ENCODE data around the gene ERMN.

The ERMN gene

DNA sequence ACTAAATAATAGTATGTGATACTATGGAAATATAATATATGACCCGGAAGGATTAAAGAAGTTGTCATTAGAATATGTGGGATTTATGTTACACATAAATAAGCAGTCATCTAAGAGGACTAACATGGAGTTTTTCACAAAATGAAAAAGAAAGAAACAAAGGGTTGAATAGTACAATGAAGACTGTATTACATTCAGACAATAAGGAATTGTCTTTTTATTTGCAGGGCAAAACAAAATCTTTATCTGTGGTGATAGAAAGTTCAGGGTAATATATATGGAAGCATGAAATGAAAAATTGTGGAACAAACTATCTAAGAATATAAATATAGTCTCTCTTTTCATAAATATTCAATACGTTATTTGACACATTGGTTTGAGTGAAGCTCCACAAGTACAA lies 5.8 kb downstream of the ERMN start:
- Mint-ChIP-seq H3K27ac (no peak overlapping the region), H3K36me3 (ENCODE audit: low read depth) (peaks cover 9% of the 10 kb centered on the region), H3K4me1 (ENCODE audit: low read depth) (peaks cover 16% of the 10 kb centered on the region), H3K27me3 (no peaks in the 10 kb centered on the region), H3K9me3 (no peaks in the 10 kb centered on the region), H3K4me3 (no peak overlapping the region)
- DNase-seq = no peak

DNA sequence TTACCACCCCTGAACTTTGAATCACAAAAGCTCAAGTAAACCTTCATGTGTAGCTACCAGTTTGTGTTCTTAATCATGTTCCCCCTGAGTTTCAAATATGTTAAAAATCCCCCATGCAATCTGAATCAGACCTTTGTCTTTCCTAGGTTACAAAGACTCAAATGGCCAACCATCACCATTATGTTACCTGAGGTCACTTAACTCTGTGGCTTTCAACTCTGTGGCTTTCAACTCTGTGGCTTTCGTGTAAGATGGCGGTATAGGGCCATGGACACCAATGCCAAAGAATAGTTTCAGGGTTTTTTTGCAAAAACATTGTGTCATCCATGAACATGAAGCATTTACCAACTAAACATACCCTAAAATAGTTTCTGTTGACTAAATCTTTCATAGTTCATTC lies 6.7 kb downstream of the ERMN start:
- Mint-ChIP-seq H3K9me3 (no peaks in the 10 kb centered on the region), H3K27me3 (no peaks in the 10 kb centered on the region), H3K4me3 (no peak overlapping the region), H3K27ac (no peak overlapping the region), H3K4me1 (ENCODE audit: low read depth) (peaks cover 19% of the 10 kb centered on the region), H3K36me3 (ENCODE audit: low read depth) (peaks cover 9% of the 10 kb centered on the region)
- DNase-seq = no peak

DNA sequence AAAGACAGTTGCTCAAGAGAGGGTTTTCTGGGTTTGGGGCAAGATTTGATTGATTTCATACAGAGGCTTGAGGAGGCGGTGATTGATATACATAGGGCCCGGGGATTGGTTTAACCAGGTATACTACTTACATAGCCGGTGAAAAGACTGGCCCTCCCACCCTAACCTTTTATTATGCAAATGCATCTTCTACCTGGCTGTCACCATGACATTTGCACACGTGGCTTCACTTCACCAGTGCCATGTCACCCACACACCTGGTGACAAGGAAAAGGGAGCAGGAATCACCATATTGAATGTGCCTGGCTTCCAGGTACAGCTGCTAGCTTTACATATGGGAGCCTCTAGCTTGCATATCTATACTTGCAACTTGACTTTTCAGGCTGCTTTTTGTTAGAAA lies 9.7 kb downstream of the ERMN start:
- Mint-ChIP-seq H3K27ac (no peak overlapping the region), H3K27me3 (no peaks in the 10 kb centered on the region), H3K36me3 (ENCODE audit: low read depth) (peaks cover 1% of the 10 kb centered on the region), H3K4me3 (no peak overlapping the region), H3K4me1 (ENCODE audit: low read depth) (peaks cover 37% of the 10 kb centered on the region), H3K9me3 (no peaks in the 10 kb centered on the region)
- DNase-seq = no peak

DNA sequence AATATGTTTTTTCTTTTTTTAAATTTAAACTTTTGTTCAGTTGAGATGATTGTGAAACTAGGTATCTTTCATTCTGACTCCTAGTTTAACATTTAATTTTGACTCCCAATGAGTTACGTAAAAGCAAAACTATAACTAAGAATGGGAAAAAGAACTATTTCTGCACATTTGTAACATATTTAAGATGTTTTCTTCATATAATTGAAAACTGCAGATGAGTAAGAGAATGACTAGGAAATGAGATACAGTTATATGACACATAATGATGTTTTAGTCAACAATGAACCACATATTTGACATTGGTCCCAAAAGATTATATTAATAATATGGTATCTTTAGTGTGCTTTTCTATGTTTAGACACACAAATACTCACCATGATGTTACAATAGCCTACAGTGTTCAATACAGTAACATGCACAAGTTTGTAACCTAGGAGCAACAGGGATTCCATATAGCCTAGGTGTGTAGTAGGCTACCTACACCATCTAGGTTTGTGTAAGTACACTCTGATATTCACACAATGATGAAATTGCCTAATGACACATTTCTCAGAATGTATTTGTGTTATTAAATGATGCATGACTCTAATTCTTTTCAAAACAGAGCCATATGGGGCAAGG lies 12.6 kb downstream of the ERMN start:
- Mint-ChIP-seq H3K27me3 (peaks cover 2% of the 10 kb centered on the region), H3K4me3 (no peak overlapping the region), H3K27ac (peak overlapping the region; percentile 44), H3K36me3 (ENCODE audit: low read depth) (no peaks in the 10 kb centered on the region), H3K9me3 (no peaks in the 10 kb centered on the region), H3K4me1 (ENCODE audit: low read depth) (peaks cover 41% of the 10 kb centered on the region)
- DNase-seq = no peak

DNA sequence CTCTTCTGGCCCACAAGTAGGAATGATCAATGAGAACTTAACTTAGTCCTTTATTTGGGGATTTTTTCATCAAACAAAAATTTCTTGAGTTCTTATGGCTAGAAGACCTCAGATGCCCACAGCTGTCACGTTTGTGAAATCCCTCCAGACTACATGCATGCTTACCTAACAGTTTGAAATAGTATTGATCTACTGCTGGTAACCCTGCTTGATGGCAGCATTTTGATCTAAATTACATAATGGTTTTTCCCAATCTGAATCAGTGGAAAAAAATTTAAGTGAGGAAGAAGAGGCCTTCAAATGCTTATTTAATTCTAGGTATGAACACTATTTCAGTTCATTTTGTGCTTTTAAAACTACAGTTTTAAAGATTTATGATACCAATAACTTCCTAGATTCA lies 13.9 kb downstream of the ERMN start:
- Mint-ChIP-seq H3K9me3 (no peaks in the 10 kb centered on the region), H3K4me1 (ENCODE audit: low read depth) (peaks cover 54% of the 10 kb centered on the region), H3K27ac (no peak overlapping the region), H3K27me3 (peaks cover 2% of the 10 kb centered on the region), H3K4me3 (no peak overlapping the region), H3K36me3 (ENCODE audit: low read depth) (no peaks in the 10 kb centered on the region)
- no peak for DNase-seq

DNA sequence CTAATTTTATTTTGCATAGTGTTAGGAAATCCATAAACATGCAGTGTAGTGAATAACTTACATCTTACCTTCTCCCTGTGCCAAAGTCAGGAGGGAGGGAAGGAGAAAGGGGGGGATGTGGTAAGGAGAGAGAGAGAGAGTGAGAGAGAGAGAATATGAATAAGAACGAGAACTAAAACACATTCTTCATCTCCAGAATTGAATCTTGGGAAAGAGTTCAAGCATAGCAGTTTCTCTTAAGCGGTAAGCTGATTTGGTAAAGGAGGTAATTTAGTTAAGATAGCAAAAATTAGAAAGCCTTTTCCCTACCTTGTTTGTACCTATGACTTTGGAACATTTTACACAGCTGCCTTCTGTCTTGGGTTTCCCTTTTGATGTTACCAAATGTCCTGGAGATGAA lies 15.7 kb downstream of the ERMN start:
- Mint-ChIP-seq H3K4me3 (no peak overlapping the region), H3K27me3 (peaks cover 2% of the 10 kb centered on the region), H3K27ac (no peak overlapping the region), H3K4me1 (ENCODE audit: low read depth) (peaks cover 56% of the 10 kb centered on the region), H3K36me3 (ENCODE audit: low read depth) (no peaks in the 10 kb centered on the region), H3K9me3 (no peaks in the 10 kb centered on the region)
- no peak for DNase-seq

DNA sequence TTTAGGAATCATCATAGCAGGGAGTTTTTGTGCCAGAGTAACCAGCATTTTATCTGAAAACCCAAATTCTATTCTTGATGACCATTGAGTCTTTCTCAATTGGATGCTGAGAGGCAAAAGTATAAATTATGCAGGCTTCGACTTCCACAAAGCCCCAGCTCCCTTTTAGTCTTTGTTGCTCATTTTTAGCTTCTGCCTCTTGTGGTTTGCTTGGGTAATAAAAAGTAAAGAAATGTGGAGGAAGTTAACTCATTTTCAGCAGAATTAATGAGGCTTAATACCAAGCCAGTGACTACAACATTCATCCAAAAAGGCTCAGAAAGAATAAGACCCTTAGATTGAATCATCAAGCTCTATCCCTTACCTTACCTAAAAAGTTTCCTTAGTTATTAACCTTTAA lies 18.6 kb downstream of the ERMN start:
- peaks cover 2% of the 10 kb centered on the region for H3K27me3 Mint-ChIP-seq
- no peak overlapping the region for H3K4me3 Mint-ChIP-seq
- DNase-seq = no peak
- no peak overlapping the region for H3K27ac Mint-ChIP-seq
- no peaks in the 10 kb centered on the region for H3K36me3 Mint-ChIP-seq (ENCODE audit: low read depth)
- peaks cover 45% of the 10 kb centered on the region for H3K4me1 Mint-ChIP-seq (ENCODE audit: low read depth)
- H3K9me3 Mint-ChIP-seq = no peaks in the 10 kb centered on the region

DNA sequence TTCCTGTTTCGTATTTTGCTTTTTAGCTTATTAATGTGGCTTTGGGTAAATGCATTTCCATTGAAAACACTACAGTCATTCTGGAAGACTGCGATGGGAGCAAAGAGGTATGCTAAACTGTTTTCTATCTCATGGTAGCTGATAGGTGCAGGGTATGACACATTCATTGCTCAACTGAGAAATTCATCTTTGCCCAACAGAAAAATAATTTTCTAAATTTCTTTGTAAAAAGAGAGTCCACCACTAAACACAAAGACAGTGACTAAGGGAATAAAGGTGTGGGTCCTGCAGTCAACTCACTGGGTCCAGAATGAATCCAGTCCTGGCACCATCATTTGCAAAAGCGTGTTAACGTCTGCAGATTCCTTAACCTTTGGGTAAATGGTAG lies 19.9 kb downstream of the ERMN start:
- Mint-ChIP-seq H3K27ac (no peak overlapping the region), H3K4me3 (no peak overlapping the region)
- DNase-seq = no peak

DNA sequence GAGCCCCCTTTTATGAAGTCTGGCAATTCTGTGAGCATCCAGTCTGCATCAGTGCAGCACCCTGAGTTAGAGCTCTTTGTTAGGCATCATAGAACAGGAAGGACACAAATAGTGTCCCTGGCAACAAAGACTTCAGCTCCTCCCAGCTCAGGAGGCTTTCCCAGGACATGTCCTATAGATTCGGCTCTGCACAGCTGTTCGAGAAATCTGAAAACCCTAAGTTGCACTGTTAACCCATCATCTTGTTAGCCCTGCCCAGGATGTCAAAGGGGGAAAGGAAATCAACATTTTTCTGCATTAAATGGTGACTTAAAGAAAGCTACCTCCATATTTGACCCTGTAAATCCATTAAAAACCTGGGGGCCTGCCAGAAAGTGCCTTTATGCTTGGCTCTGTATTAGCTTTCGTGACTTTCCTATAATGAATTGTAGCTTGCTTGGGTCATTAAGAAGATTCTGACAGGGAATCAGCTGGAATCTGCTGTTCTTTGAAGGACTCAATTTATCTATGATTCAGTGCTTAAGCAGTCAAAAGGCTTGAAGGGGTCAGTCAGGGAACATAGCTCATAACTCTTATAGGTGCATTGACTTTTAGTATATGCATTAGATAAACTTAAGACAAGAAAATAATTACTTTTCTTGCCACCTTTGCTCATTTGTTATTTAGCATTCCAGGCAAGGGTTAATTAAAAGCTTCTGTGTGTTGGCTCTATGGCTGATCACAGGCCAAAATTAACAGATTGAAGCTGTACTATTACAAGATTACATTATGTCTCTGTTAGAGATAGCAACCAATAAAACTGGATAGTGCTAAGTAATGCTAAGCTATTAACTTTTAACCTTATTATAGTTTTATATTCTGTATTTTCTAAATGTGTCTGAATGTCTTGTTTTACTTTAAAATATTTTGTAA lies 20.6 kb downstream of the ERMN start:
- DNase-seq = no peak
- Mint-ChIP-seq H3K9me3 (no peaks in the 10 kb centered on the region), H3K4me3 (no peak overlapping the region), H3K27me3 (peaks cover 2% of the 10 kb centered on the region), H3K27ac (no peak overlapping the region), H3K36me3 (ENCODE audit: low read depth) (no peaks in the 10 kb centered on the region), H3K4me1 (ENCODE audit: low read depth) (peaks cover 38% of the 10 kb centered on the region)

More for the DNA sequence above, 19.9 kb downstream of the ERMN start:
- H3K27me3 Mint-ChIP-seq = peaks cover 2% of the 10 kb centered on the region
- no peaks in the 10 kb centered on the region for H3K9me3 Mint-ChIP-seq
- H3K36me3 Mint-ChIP-seq (ENCODE audit: low read depth) = no peaks in the 10 kb centered on the region
- peaks cover 39% of the 10 kb centered on the region for H3K4me1 Mint-ChIP-seq (ENCODE audit: low read depth)

DNA sequence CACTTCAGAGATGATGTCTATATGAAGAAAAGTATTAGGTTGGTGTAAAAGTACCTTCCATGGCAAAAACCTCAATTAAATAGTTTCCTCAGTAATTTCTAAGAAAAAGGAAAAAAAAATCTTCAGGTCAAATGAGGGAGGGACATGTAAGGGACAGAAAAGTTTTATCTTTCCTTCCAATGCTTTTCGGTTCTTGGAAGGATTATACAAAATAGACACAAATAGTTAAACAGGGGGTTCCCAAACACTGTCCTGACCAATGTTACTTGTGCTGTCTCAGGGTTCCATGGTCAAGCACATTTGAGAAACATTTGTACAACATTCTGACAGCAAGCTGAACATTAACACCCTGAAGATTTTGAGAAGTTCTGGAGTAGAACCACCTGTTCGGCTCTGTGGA lies 22.0 kb downstream of the ERMN start:
- no peak for DNase-seq
- H3K27me3 Mint-ChIP-seq = peaks cover 2% of the 10 kb centered on the region
- H3K27ac Mint-ChIP-seq = no peak overlapping the region
- no peaks in the 10 kb centered on the region for H3K36me3 Mint-ChIP-seq (ENCODE audit: low read depth)
- H3K4me1 Mint-ChIP-seq (ENCODE audit: low read depth) = peaks cover 33% of the 10 kb centered on the region
- no peak overlapping the region for H3K4me3 Mint-ChIP-seq
- H3K9me3 Mint-ChIP-seq = no peaks in the 10 kb centered on the region

DNA sequence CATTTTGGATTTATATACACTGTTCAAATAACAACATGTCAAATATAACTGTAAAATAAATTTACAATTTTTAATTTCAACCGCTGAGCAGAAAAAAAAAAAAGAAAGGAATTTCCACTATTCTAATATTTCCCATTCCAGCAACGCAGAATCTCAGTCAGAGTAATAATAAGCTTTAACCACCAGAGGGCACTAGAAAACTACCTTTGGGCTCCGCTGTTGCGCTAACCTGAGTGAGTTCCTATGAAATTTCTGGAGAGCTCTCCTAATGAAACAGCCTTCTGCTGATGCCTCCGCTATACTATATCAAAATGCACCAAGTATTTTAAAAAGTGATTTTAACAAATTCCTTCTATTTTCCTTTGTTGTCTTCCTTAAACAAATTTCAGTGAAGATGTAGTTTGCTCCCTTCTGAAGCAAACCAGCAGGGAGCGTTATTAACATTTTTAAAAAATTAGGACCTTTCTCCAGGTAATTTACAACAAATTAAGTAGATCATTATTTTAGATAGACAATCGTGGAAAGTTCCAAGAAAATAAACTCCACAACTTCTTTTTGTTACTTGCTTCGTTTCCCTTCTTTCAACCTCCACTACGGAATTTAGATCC lies 23.0 kb downstream of the ERMN start:
- H3K36me3 Mint-ChIP-seq (ENCODE audit: low read depth) = no peaks in the 10 kb centered on the region
- peaks cover 5% of the 10 kb centered on the region for H3K27me3 Mint-ChIP-seq
- no peak overlapping the region for H3K27ac Mint-ChIP-seq
- no peak for DNase-seq
- peaks cover 27% of the 10 kb centered on the region for H3K4me1 Mint-ChIP-seq (ENCODE audit: low read depth)
- H3K9me3 Mint-ChIP-seq = no peaks in the 10 kb centered on the region
- no peak overlapping the region for H3K4me3 Mint-ChIP-seq

DNA sequence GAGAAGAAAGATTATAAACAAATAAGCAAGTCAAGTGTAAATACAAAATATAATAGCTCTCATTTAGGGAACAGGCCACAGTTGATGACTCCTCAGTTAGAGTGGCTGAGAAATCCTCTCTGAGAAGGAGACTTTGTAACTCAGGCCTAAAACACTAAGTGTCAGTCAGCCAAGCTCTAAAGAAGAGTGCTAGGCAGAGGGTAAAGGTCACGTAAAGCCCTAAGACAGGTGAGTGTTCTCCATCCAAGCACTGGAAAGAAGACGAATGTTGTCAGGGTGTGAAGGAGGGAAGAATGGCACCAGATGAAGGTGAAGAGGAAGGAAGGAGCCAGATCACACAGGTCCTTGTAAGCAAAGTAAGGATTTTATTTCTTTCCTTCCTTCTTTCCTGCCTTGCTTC lies 24.3 kb downstream of the ERMN start:
- Mint-ChIP-seq H3K4me3 (no peak overlapping the region), H3K9me3 (no peaks in the 10 kb centered on the region), H3K4me1 (ENCODE audit: low read depth) (peaks cover 14% of the 10 kb centered on the region), H3K27ac (no peak overlapping the region), H3K36me3 (ENCODE audit: low read depth) (no peaks in the 10 kb centered on the region), H3K27me3 (peaks cover 8% of the 10 kb centered on the region)
- no peak for DNase-seq

DNA sequence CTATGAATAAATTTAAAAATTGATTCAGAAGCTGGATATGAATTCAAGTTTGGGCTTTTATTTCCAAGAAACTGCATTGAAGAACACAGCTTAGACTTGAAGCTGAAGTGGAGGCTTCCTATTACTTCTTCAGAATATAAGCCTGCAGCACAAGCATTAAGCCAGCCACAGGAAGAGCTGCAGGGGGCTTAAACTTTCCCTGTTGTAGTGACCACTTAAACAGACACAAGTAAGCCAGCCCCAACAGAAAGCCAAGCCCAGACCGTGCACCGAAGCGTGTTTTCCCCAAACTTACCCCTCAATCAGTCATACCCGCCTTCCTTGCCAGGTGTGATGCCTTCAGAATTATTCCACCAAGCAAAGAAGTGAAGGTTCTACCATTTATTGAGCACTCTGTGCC lies 28.7 kb downstream of the ERMN start:
- Mint-ChIP-seq H3K36me3 (ENCODE audit: low read depth) (no peaks in the 10 kb centered on the region), H3K9me3 (no peaks in the 10 kb centered on the region), H3K27me3 (peaks cover 8% of the 10 kb centered on the region), H3K4me1 (ENCODE audit: low read depth) (no peaks in the 10 kb centered on the region), H3K4me3 (no peak overlapping the region), H3K27ac (no peak overlapping the region)
- no peak for DNase-seq

DNA sequence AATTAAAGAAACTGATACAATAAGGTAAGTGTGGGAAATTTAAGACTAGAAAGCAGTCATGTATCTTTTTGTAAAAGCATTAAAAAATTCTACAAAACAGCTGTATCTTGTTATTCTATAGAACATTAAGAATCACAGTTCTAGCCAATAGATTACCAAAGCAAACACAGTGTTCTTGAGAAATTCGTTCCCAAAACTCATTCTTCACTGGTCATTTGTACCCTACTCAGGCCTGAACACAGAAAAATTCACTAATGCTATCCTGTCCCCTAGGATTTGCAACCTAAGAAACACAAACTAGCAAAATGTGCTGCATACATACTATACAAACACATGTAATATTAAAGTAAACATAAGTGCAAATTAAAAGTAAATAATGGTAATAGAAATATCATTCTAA lies 29.1 kb downstream of the ERMN start:
- DNase-seq = no peak
- Mint-ChIP-seq H3K4me1 (ENCODE audit: low read depth) (no peaks in the 10 kb centered on the region), H3K27ac (no peak overlapping the region), H3K36me3 (ENCODE audit: low read depth) (no peaks in the 10 kb centered on the region), H3K9me3 (no peaks in the 10 kb centered on the region), H3K27me3 (peaks cover 8% of the 10 kb centered on the region), H3K4me3 (no peak overlapping the region)

DNA sequence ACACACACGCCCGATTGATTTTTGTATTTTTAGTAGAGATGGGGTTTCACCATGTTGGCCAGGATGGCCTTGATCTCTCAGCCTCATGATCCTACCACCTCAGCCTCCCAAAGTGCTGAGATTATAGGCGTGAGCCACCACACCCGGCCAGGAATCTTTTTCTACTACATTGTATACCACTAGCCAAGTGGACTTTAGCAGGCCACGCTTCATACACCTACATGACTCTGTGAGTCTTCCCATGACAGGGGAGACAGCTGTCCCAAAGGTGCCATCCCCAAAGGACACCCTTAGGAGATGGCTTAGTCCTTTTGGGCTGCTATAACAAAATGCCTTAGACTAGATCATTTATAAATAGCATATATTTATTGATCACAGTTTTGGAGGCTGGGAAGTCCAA lies 32.8 kb downstream of the ERMN start:
- H3K36me3 Mint-ChIP-seq (ENCODE audit: low read depth) = no peaks in the 10 kb centered on the region
- no peak overlapping the region for H3K27ac Mint-ChIP-seq
- H3K9me3 Mint-ChIP-seq = no peaks in the 10 kb centered on the region

More for the DNA sequence above, 32.8 kb downstream of the ERMN start:
- Mint-ChIP-seq H3K4me1 (ENCODE audit: low read depth) (no peaks in the 10 kb centered on the region), H3K27me3 (peaks cover 4% of the 10 kb centered on the region), H3K4me3 (no peak overlapping the region)
- DNase-seq = no peak

Data from activated T-cell treated with anti-CD3 and anti-CD28 coated beads, Interleukin-2, amount 50 U/mL, for 24 hours (primary cell).